IMR-90 (cell line): ENCODE measurements around the gene MECR. TPM values are rescaled to one million over a fixed set of nuclear protein-coding genes. Genes with fewer than 3 reads are reported as not detected.

Experiments
- ATAC-seq: fragments of 200-7000 bp; cut with Tn5 transposase; 2 replicates; pipeline ENCODE4 v1.9.1; 2020; ENCODE audit warnings: low read depth, mild to moderate bottlenecking, moderate library complexity
- BruUV-seq: library from RNA; stranded (reverse); fragments of 400-500 nt; replicated peaks from 2 replicates; lab custom pipeline; 2021; lab: Mats Ljungman, UMichigan
- CTCF ChIA-PET: fragments of 300-600 bp; formaldehyde crosslinking; extraction: SDS; loops from one replicate; lab custom pipeline; 2021; ENCODE audit warnings: antibody characterized with exemption; lab: Yijun Ruan, JAX
- POLR2A ChIA-PET: fragments of 300-600 bp; sonication (Branson Sonifier 250); formaldehyde crosslinking; loops from one replicate; lab custom pipeline; 2022; ENCODE audit warnings: antibody characterized with exemption; ENCODE audit not compliant: unreplicated experiment; lab: Charles Lee
- DNase-seq: peaks from one replicate; pipeline ENCODE4 v3.0.0; 2013
- H2AFZ ChIP-seq: replicated peaks from 2 replicates; pipeline ENCODE3; 2013; ENCODE audit warnings: low read length, mild to moderate bottlenecking; ENCODE audit not compliant: poor library complexity
- H2AK5ac ChIP-seq: 2 replicates; pipeline ENCODE4 v1.6.1; 2013; ENCODE audit warnings: low read depth, low read length, inconsistent platforms
- H2AK9ac ChIP-seq: replicated peaks from 2 replicates; pipeline ENCODE3; 2013; ENCODE audit warnings: mild to moderate bottlenecking, low read depth, low read length, moderate library complexity; ENCODE audit not compliant: poor library complexity
- H2BK120ac ChIP-seq: 2 replicates; pipeline ENCODE4 v1.6.1; 2013; ENCODE audit warnings: low read depth, low read length, inconsistent platforms
- H2BK15ac ChIP-seq: 3 replicates; pipeline ENCODE4 v1.6.1; 2013; ENCODE audit warnings: low read depth, low read length, inconsistent platforms
- H2BK20ac ChIP-seq: 2 replicates; pipeline ENCODE4 v1.6.1; 2013; ENCODE audit warnings: low read depth, mild to moderate bottlenecking, inconsistent platforms, low read length, moderate library complexity
- H2BK5ac ChIP-seq: 2 replicates; pipeline ENCODE4 v1.6.1; 2013; ENCODE audit warnings: mild to moderate bottlenecking, low read depth, low read length, inconsistent platforms; ENCODE audit not compliant: poor library complexity, severe bottlenecking
- H3K14ac ChIP-seq: replicated peaks from 2 replicates; pipeline ENCODE4 v1.6.1; 2013; ENCODE audit warnings: low read depth, low read length, inconsistent platforms
- H3K18ac ChIP-seq: 2 replicates; pipeline ENCODE4 v1.6.1; 2013; ENCODE audit warnings: low read depth, low read length, control low read depth
- H3K23ac ChIP-seq: 2 replicates; pipeline ENCODE4 v1.6.1; 2013; ENCODE audit warnings: low read depth, low read length, inconsistent platforms
- H3K27ac ChIP-seq: 2 replicates; pipeline ENCODE4 v1.5.1; 2013; ENCODE audit warnings: mild to moderate bottlenecking, control low read depth, low read length; ENCODE audit not compliant: insufficient read depth
- H3K27me3 ChIP-seq: 2 replicates; pipeline ENCODE4 v1.6.1; 2013; ENCODE audit warnings: low read length; ENCODE audit not compliant: control insufficient read depth, insufficient read depth
- H3K36me3 ChIP-seq: 2 replicates; pipeline ENCODE4 v1.6.1; 2013; ENCODE audit warnings: low read length, mixed read lengths; ENCODE audit not compliant: control insufficient read depth, insufficient read depth
- H3K4ac ChIP-seq: 2 replicates; pipeline ENCODE4 v1.6.1; 2013; ENCODE audit warnings: low read depth, low read length, inconsistent platforms
- H3K4me1 ChIP-seq: 2 replicates; pipeline ENCODE4 v1.6.1; 2013; ENCODE audit warnings: low read length, mixed read lengths; ENCODE audit not compliant: control insufficient read depth, insufficient read depth
- H3K4me2 ChIP-seq: 2 replicates; pipeline ENCODE4 v1.6.1; 2013; ENCODE audit warnings: low read depth, mild to moderate bottlenecking, control low read depth, low read length, moderate library complexity
- H3K4me3 ChIP-seq: 2 replicates; pipeline ENCODE4 v1.5.1; 2013; ENCODE audit warnings: low read depth, mild to moderate bottlenecking, control low read depth, low read length, moderate library complexity; ENCODE audit not compliant: insufficient read depth
- H3K56ac ChIP-seq: 2 replicates; pipeline ENCODE4 v1.6.1; 2013; ENCODE audit warnings: low read length, inconsistent platforms; ENCODE audit not compliant: insufficient read depth; ENCODE audit errors: extremely low read depth
- H3K79me1 ChIP-seq, 2 experiments: 2 replicates each; pipeline ENCODE4 v1.6.1; 2013; ENCODE audit warnings: low read length in 2 of 2, inconsistent platforms in 1 of 2, low read depth in 1 of 2
- H3K9ac ChIP-seq: 2 replicates; pipeline ENCODE4 v1.6.1; 2013; ENCODE audit warnings: low read depth, low read length, control low read depth
- H3K9me1 ChIP-seq: 2 replicates; pipeline ENCODE4 v1.6.1; 2013; ENCODE audit warnings: low read length, inconsistent platforms; ENCODE audit not compliant: insufficient read depth
- H3K9me3 ChIP-seq: 2 replicates; pipeline ENCODE4 v1.6.1; 2013; ENCODE audit warnings: low read length; ENCODE audit not compliant: control insufficient read depth, insufficient read depth
- H4K20me1 ChIP-seq: 2 replicates; pipeline ENCODE4 v1.6.1; 2013; ENCODE audit warnings: low read length, inconsistent platforms; ENCODE audit not compliant: insufficient read depth
- H4K5ac ChIP-seq: 2 replicates; pipeline ENCODE4 v1.6.1; 2013; ENCODE audit warnings: mild to moderate bottlenecking, low read depth, low read length, control low read depth
- H4K8ac ChIP-seq, 2 experiments: 2 replicates each; pipeline ENCODE4 v1.6.1; 2013; ENCODE audit warnings: low read depth in 2 of 2, low read length in 2 of 2, control low read depth in 1 of 2, inconsistent platforms in 1 of 2
- H4K91ac ChIP-seq: 2 replicates; pipeline ENCODE4 v1.6.1; 2013; ENCODE audit warnings: low read depth, low read length, inconsistent platforms; ENCODE audit not compliant: insufficient read depth
- CEBPB ChIP-seq: IDR thresholded peaks from 2 replicates; pipeline ENCODE4 v1.6.1; 2012; ENCODE audit warnings: low read depth, low read length, improper control_type of control experiment
- MAFK ChIP-seq: IDR thresholded peaks from 2 replicates; pipeline ENCODE4 v1.6.1; 2012; ENCODE audit warnings: low read depth, low read length, improper control_type of control experiment
- MXI1 ChIP-seq: IDR thresholded peaks from 2 replicates; pipeline ENCODE4 v1.6.1; 2012; ENCODE audit warnings: low read depth, mild to moderate bottlenecking, low read length, moderate library complexity, borderline replicate concordance
- RAD21 ChIP-seq: IDR thresholded peaks from 2 replicates; pipeline ENCODE4 v1.6.1; 2012; ENCODE audit warnings: low read length, improper control_type of control experiment
- WGBS, 2 experiments: methylation state at CpG; one replicate each; pipeline versions ENCODE4 v1.1.5 to v1.1.7; 2013; ENCODE audit warnings: missing lambda C conversion rate in 2 of 2; ENCODE audit not compliant: insufficient read length in 1 of 2; ENCODE audit errors: extremely low coverage in 2 of 2; 5-methylcytosine and 5-hydroxymethylcytosine counted together
- dilution Hi-C: fragments of 300-500 bp; cut with HindIII; formaldehyde crosslinking; loops from one replicate; pipeline ENCODE4 v1.14.3; 2018; ENCODE audit warnings: low sequenced_read_pairs; ENCODE audit not compliant: unreplicated experiment
- in situ Hi-C: fragments of 300-500 bp; cut with MboI; formaldehyde crosslinking; loops from 3 replicates; pipeline ENCODE4 v1.14.3; 2019; ENCODE audit warnings: low sequenced_read_pairs, inconsistent platforms, mixed read lengths
- intact Hi-C: fragments of 100-400 bp; cut with micrococcal nuclease; formaldehyde crosslinking; loops from 2 replicates; pipeline ENCODE4 v1.10.0; 2022
- polyA plus RNA-seq, 3 experiments: library from polyadenylated mRNA; depleted of rRNA; stranded (reverse); fragments of >200 nt; gene quantifications; 2 replicates each; pipeline ENCODE4 v1.2.3, GENCODE V29; 2012; ENCODE audit warnings: low replicate concordance in 1 of 3
- total RNA-seq: library from RNA; depleted of rRNA; stranded (reverse); fragments of >200 nt; gene quantifications from 2 replicates; pipeline ENCODE4 v1.2.3, GENCODE V29; 2012

Gene MECR
- total and polyA plus RNA-seq, 2 of the 4 experiments (the other 2 are of a cell fraction) = 20.3 to 24.8 TPM

- peaks cover 94% of the 10 kb centered on the region for H4K20me1 ChIP-seq
- in situ Hi-C loops (no loop called here), intact Hi-C loops (no loop called here), dilution Hi-C loops (no loop called here)
- CTCF ChIA-PET = interaction anchor here (0.6 to 1.2 kb wide), 2 partner anchors 10 to 60 kb away, joined by 3 to 5 read pairs; no protein-coding TSS in a partner anchor
- peaks cover 16% of the 10 kb centered on the region for H3K9me1 ChIP-seq
- no peak overlapping the region for H2AFZ ChIP-seq
- H4K91ac ChIP-seq = no peak overlapping the region
- no peak overlapping the region for H2BK5ac ChIP-seq
- WGBS, 2 experiments = 100% methylated on average over 1 of the region's 9 CpGs; no CpG with 5 or more reads in 1 of the 2 experiments
- TF ChIP-seq MXI1 (no peak), CEBPB (no peak), RAD21 (no peak), MAFK (no peak)
- no peak overlapping the region for H3K27ac ChIP-seq
- H3K14ac ChIP-seq = no peak overlapping the region
- H2AK5ac ChIP-seq = no peak overlapping the region
- no peak overlapping the region for H3K4ac ChIP-seq
- H2BK15ac ChIP-seq = no peak overlapping the region
- H2AK9ac ChIP-seq = no peak overlapping the region
- H3K18ac ChIP-seq = no peak overlapping the region
- peaks cover 15% of the 10 kb centered on the region for H3K4me1 ChIP-seq
- no peak overlapping the region for H3K23ac ChIP-seq
- no peak overlapping the region for H4K5ac ChIP-seq
- no peaks in the 10 kb centered on the region for H3K9me3 ChIP-seq
- POLR2A ChIA-PET = no interaction called here
- H3K27me3 ChIP-seq = no peaks in the 10 kb centered on the region
- H3K4me3 ChIP-seq = no peak overlapping the region
- no peak overlapping the region for H2BK20ac ChIP-seq
- no peak overlapping the region for H2BK120ac ChIP-seq
- ATAC-seq (no peak), DNase-seq (no peak)
- no TSS peak for BruUV-seq
- H3K36me3 ChIP-seq = peaks cover 23% of the 10 kb centered on the region
- H3K4me2 ChIP-seq = no peak overlapping the region
- no peak overlapping the region for H3K56ac ChIP-seq
- peaks cover 17 to 74% of the 10 kb centered on the region in 2 experiments for H3K79me1 ChIP-seq
- H3K9ac ChIP-seq = no peak overlapping the region
- H4K8ac ChIP-seq = no peak overlapping the region
These were observed 62.8 kb downstream of the MECR start for GRCh38 chr1:29167904-29168303.
